Measurements from ENCODE around the gene PYGB. TPM values are rescaled to one million over a fixed set of nuclear protein-coding genes. Genes with fewer than 3 reads are reported as not detected.

PYGB gene
- total and polyA plus RNA-seq, 7 donors: 4.9 to 22.3 (median 9.5) TPM

- Histone ChIP-seq H3K9me3 (no peaks in the 10 kb centered on the region), H3K4me1 (peaks cover 29% of the 10 kb centered on the region), H3K27me3 (ENCODE audit: insufficient read depth in 3 of 3, low read length in 2 of 3) (no peaks in the 10 kb centered on the region), H3K36me3 (ENCODE audit: insufficient read depth in 1 of 2, low read depth in 1 of 2) (peaks cover 0 to 62% of the 10 kb centered on the region in 2 donors), H3K27ac (no peak overlapping the region), H3K4me3 (no peak overlapping the region)
- TF ChIP-seq, protein P1, sequence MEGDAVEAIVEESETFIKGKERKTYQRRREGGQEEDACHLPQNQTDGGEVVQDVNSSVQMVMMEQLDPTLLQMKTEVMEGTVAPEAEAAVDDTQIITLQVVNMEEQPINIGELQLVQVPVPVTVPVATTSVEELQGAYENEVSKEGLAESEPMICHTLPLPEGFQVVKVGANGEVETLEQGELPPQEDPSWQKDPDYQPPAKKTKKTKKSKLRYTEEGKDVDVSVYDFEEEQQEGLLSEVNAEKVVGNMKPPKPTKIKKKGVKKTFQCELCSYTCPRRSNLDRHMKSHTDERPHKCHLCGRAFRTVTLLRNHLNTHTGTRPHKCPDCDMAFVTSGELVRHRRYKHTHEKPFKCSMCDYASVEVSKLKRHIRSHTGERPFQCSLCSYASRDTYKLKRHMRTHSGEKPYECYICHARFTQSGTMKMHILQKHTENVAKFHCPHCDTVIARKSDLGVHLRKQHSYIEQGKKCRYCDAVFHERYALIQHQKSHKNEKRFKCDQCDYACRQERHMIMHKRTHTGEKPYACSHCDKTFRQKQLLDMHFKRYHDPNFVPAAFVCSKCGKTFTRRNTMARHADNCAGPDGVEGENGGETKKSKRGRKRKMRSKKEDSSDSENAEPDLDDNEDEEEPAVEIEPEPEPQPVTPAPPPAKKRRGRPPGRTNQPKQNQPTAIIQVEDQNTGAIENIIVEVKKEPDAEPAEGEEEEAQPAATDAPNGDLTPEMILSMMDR (IDR thresholded peaks at IDR 0.05): no peak
- intact Hi-C loops (cut with DNase I): loop anchor here in 1 of 2 donors (10.0 kb wide), 1 partner anchor 120 kb away; the partner anchor contains the start of gene ABHD12
- 82 to 97% (median 87%) methylated on average over 32 of the region's 32 CpGs for WGBS, 3 donors
- ATAC-seq (peak in 3 of 4 donors; percentile 29 to 66 (median 58)), DNase-seq (peak; percentile 15 to 71)
These were observed 27.3 kb downstream of the PYGB start for GRCh38 chr20:25274891-25275812.

DNA sequence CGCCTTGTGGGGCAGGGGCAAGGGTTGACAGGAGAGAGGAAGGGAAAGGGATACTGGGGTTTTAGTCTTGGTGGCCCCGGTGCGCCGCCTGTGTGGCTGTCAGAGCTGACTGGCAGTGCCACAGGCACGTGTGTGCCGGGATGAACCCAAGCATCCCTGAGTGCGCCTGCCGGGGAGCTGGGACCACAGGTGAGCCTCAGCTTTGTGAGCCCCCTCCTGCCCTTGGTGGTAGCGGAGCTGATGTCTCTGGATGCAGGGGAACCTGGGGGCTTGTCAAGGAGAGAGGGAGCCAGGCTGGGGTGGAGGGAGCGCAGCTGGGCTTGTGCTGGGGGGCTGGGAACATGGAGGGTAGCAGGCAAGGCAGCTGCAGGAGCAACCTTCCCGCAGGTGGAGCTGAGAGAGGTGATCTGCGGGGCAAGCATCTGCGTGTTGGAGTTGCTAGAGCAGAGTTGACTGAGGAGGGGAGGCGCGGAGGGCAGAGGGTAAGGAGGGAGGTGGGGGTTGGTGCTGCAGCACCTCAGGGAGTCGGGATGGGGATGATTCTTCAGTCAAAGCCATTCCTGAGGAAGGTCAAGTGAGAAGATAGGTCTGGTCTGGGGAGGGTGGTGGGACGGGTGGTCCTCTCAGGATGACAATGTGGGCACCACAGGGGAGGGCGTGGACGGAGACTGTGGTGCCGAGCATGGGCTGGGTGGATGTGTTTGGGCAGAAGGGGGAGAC is 28.1 kb downstream of the PYGB start:
- H3K27ac ChIP-seq: no peak overlapping the region
- no peak for ATAC-seq

GRCh38 chr20:25276533-25277050 is 28.7 kb downstream of the PYGB start:
- H3K27me3 ChIP-seq (ENCODE audit: insufficient read depth in 3 of 3, low read length in 2 of 3): no peaks in the 10 kb centered on the region
- no peak overlapping the region for H3K4me3 ChIP-seq
- intact Hi-C loops (cut with DNase I): loop anchor here in 1 of 2 donors (10.0 kb wide), 1 partner anchor 118 kb away; the partner anchor contains the start of gene ABHD12
- peaks cover 0 to 61% of the 10 kb centered on the region in 2 donors for H3K36me3 ChIP-seq (ENCODE audit: insufficient read depth in 1 of 2, low read depth in 1 of 2)
- WGBS, 3 donors: 93 to 96% (median 95%) methylated on average over 18 to 24 of the region's 24 CpGs
- ATAC-seq (no peak), DNase-seq (peak; percentile 11 to 45)
- TF ChIP-seq, protein P1 (IDR thresholded peaks at IDR 0.05): no peak
- no peaks in the 10 kb centered on the region for H3K9me3 ChIP-seq
- no peak overlapping the region for H3K27ac ChIP-seq
- peaks cover 33% of the 10 kb centered on the region for H3K4me1 ChIP-seq

More for the DNA sequence above, 28.1 kb downstream of the PYGB start:
- 96 to 97% (median 96%) methylated on average over 17 to 20 of the region's 20 CpGs for WGBS, 3 donors
- Histone ChIP-seq H3K9me3 (no peaks in the 10 kb centered on the region), H3K4me3 (no peak overlapping the region), H3K36me3 (ENCODE audit: insufficient read depth in 1 of 2, low read depth in 1 of 2) (peaks cover 0 to 61% of the 10 kb centered on the region in 2 donors), H3K4me1 (peaks cover 29% of the 10 kb centered on the region), H3K27me3 (ENCODE audit: insufficient read depth in 3 of 3, low read length in 2 of 3) (no peaks in the 10 kb centered on the region)
- TF ChIP-seq, protein P1 (IDR thresholded peaks at IDR 0.05): no peak
- DNase-seq: peak; percentile 6 to 34
- intact Hi-C loops (cut with DNase I): loop anchor here in 1 of 2 donors (10.0 kb wide), 1 partner anchor 119 kb away; the partner anchor contains the start of gene ABHD12

GRCh38 chr20:25277051-25277801 is 29.3 kb downstream of the PYGB start:
- intact Hi-C loops (cut with DNase I): loop anchor here in 1 of 2 donors (10.0 kb wide), 1 partner anchor 118 kb away; the partner anchor contains the start of gene ABHD12
- 72 to 88% (median 77%) methylated on average over 24 of the region's 24 CpGs for WGBS, 3 donors
- Histone ChIP-seq H3K9me3 (no peaks in the 10 kb centered on the region), H3K27ac (no peak overlapping the region), H3K27me3 (ENCODE audit: insufficient read depth in 3 of 3, low read length in 2 of 3) (no peaks in the 10 kb centered on the region), H3K4me1 (peaks cover 27% of the 10 kb centered on the region), H3K4me3 (no peak overlapping the region), H3K36me3 (ENCODE audit: insufficient read depth in 1 of 2, low read depth in 1 of 2) (peaks cover 0 to 61% of the 10 kb centered on the region in 2 donors)
- DNase-seq: peak; percentile 8 to 39
- TF ChIP-seq, protein P1 (IDR thresholded peaks at IDR 0.05): no peak
- ATAC-seq: no peak

All from psoas muscle (tissue), 8 donors.